HepG2 (cell line): ENCODE results near the gene CAPZB. TPM values are rescaled to one million over a fixed set of nuclear protein-coding genes. Genes with fewer than 3 reads are reported as not detected.

ENCODE experiments used
- ATAC-seq: fragments of 200-7000 bp; cut with Tn5 transposase; 3 replicates; pipeline ENCODE4 v1.9.1; 2020; ENCODE audit warnings: mild to moderate bottlenecking, moderate library complexity
- BruUV-seq: library from RNA; stranded (reverse); fragments of 400-500 nt; replicated peaks from 2 replicates; lab custom pipeline; 2021; lab: Mats Ljungman, UMichigan
- CTCF ChIA-PET: fragments of 300-600 bp; formaldehyde crosslinking; extraction: SDS; loops from one replicate; lab custom pipeline; 2021; ENCODE audit warnings: low total read pairs, inconsistent platforms, low intra/inter-chr PET ratio; lab: Yijun Ruan, JAX
- POLR2A ChIA-PET: fragments of 350-600 bp; sonication (Branson Sonifier 250); formaldehyde crosslinking; loops from one replicate; lab custom pipeline; 2020; ENCODE audit warnings: antibody characterized with exemption, inconsistent platforms; lab: Yijun Ruan, JAX
- DNase-seq: peaks from one replicate; pipeline ENCODE4 v3.0.0-alpha.2; 2015; ENCODE audit warnings: low spot score
- FAIRE-seq: peaks from 3 replicates; lab custom pipeline; 2011; peaks lifted over from hg19 to GRCh38; lab: Jason Lieb, UNC
- H2AFZ ChIP-seq: one replicate; pipeline ENCODE4 v1.6.1; 2011; ENCODE audit warnings: low read length, inconsistent platforms
- H3K27ac ChIP-seq: fragments of 300-600 bp; 3 replicates; pipeline ENCODE4 v1.8.0; 2011; ENCODE audit warnings: mixed run types, mild to moderate bottlenecking, mixed read lengths, low read length, inconsistent platforms; ENCODE audit not compliant: insufficient read depth; ENCODE audit errors: extremely low read length
- H3K27me3 ChIP-seq, 2 experiments: fragments of 200-600 bp in 1 of 2; 2 replicates in 1 of 2; 3 replicates in 1 of 2; pipeline versions ENCODE4 v1.6.0 to v1.8.0; 2011; ENCODE audit warnings: low read length in 2 of 2, mild to moderate bottlenecking in 2 of 2, moderate library complexity in 2 of 2, inconsistent platforms in 1 of 2; ENCODE audit not compliant: insufficient read depth in 2 of 2, control insufficient read depth in 1 of 2
- H3K36me3 ChIP-seq, 2 experiments: fragments of 200-600 bp in 1 of 2; replicated peaks in 1 of 2; 2 replicates in 1 of 2; 3 replicates in 1 of 2; pipeline versions ENCODE4 v1.5.1 to v1.8.0; 2011; ENCODE audit warnings: low read length in 2 of 2, inconsistent platforms in 1 of 2; ENCODE audit not compliant: insufficient read depth in 2 of 2, control insufficient read depth in 1 of 2
- H3K4me1 ChIP-seq: 2 replicates; pipeline ENCODE4 v1.5.1; 2012; ENCODE audit warnings: low read length, inconsistent platforms; ENCODE audit not compliant: insufficient read depth
- H3K4me2 ChIP-seq: 2 replicates; pipeline ENCODE4 v1.6.0; 2011; ENCODE audit warnings: low read depth, low read length, inconsistent platforms
- H3K4me3 ChIP-seq, 3 experiments: fragments of 200-600 bp in 1 of 3; sonication (generic), shearing (Covaris generic) in 1 of 3; replicated peaks in 1 of 3; 2 replicates each; pipeline ENCODE4 v1.5.1; 2011 to 2016; ENCODE audit warnings: low read length in 3 of 3, inconsistent platforms in 2 of 3, low read depth in 2 of 3, mild to moderate bottlenecking in 2 of 3, control low read depth in 1 of 3, mixed read lengths in 1 of 3; ENCODE audit not compliant: insufficient read depth in 1 of 3
- H3K79me2 ChIP-seq: one replicate; pipeline ENCODE4 v1.6.1; 2011; ENCODE audit warnings: low read length, inconsistent platforms; ENCODE audit not compliant: insufficient read depth
- H3K9ac ChIP-seq: 2 replicates; pipeline ENCODE4 v1.6.0; 2011; ENCODE audit warnings: mild to moderate bottlenecking, low read depth, low read length, inconsistent platforms; ENCODE audit not compliant: insufficient read depth
- H3K9me3 ChIP-seq: 2 replicates; pipeline ENCODE4 v1.5.1; 2012; ENCODE audit warnings: mild to moderate bottlenecking, low read length
- H4K20me1 ChIP-seq: 2 replicates; pipeline ENCODE4 v1.6.0; 2011; ENCODE audit warnings: inconsistent platforms, mild to moderate bottlenecking, low read length, moderate library complexity; ENCODE audit not compliant: insufficient read depth
- AGO2 ChIP-seq: fragments of 200-400 bp; formaldehyde crosslinking; optimal IDR thresholded peaks from 2 replicates; pipeline ENCODE3; 2017; ENCODE audit warnings: mild to moderate bottlenecking, low read depth, low read length, moderate library complexity
- CBX1 ChIP-seq: IDR thresholded peaks from one replicate; pipeline ENCODE4 v1.6.1; 2016; ENCODE audit warnings: antibody characterized with exemption, low read depth
- FOXO1 ChIP-seq: sonication (generic); formaldehyde crosslinking; IDR thresholded peaks from 2 replicates; pipeline ENCODE4 v1.4.0; 2020; ENCODE audit warnings: missing genetic modification reagents
- POLR2G ChIP-seq: fragments of 200-400 bp; formaldehyde crosslinking; IDR thresholded peaks from 2 replicates; pipeline ENCODE4 v1.6.1; 2018; ENCODE audit warnings: mild to moderate bottlenecking, low read depth, low read length, moderate library complexity
- RBFOX2 ChIP-seq: fragments of 200-400 bp; formaldehyde crosslinking; IDR thresholded peaks from 2 replicates; pipeline ENCODE4 v1.6.1; 2017; ENCODE audit warnings: low read depth, mild to moderate bottlenecking, low read length
- SOX6 ChIP-seq, 2 experiments: fragments of 450-650 bp in 1 of 2; sonication (generic) in 1 of 2; formaldehyde crosslinking in 1 of 2; IDR thresholded peaks; 2 replicates each; pipeline versions ENCODE4 v1.4.0 to v1.6.1; 2017 to 2020; ENCODE audit warnings: antibody characterized with exemption in 1 of 2, mild to moderate bottlenecking in 1 of 2, missing genetic modification reagents in 1 of 2
- TBX2 ChIP-seq: sonication (generic); formaldehyde crosslinking; IDR thresholded peaks from 2 replicates; pipeline ENCODE4 v1.5.0; 2020; ENCODE audit warnings: missing genetic modification reagents, mild to moderate bottlenecking, borderline replicate concordance
- ZMAT3 ChIP-seq: sonication (generic); formaldehyde crosslinking; conservative IDR thresholded peaks from 2 replicates; pipeline ENCODE4 v1.7.0; 2021; ENCODE audit warnings: missing genetic modification reagents
- ZNF549 ChIP-seq: sonication (generic); formaldehyde crosslinking; IDR thresholded peaks from 2 replicates; pipeline ENCODE4 v1.5.0; 2020; ENCODE audit warnings: missing genetic modification reagents
- ZNF768 ChIP-seq: sonication (generic); formaldehyde crosslinking; IDR thresholded peaks from 2 replicates; pipeline ENCODE4 v1.4.0; 2020; ENCODE audit warnings: missing genetic modification reagents
- WGBS: methylation state at CpG from one replicate; pipeline ENCODE4 v1.1.6; 2017; ENCODE audit warnings: low lambda C conversion rate; 5-methylcytosine and 5-hydroxymethylcytosine counted together
- in situ Hi-C: cut with HindIII; loops from 2 replicates; pipeline ENCODE4 v1.10.0; 2017; ENCODE audit warnings: low pct_unique_long_range_greater_than_20kb; ENCODE audit not compliant: extremely low pct_ligation_motif_present
- intact Hi-C: fragments of 100-400 bp; cut with micrococcal nuclease; formaldehyde crosslinking; loops from one replicate; pipeline ENCODE4 v1.10.0; 2022; ENCODE audit not compliant: unreplicated experiment
- polyA plus RNA-seq, 8 experiments: library from polyadenylated mRNA; depleted of rRNA in 3 of 8; stranded (reverse) in 7 of 8; unstranded in 1 of 8; fragments of >200 nt; fragmentation: Illumina TruSeq in 4 of 8; extraction: Trizol in 4 of 8; gene quantifications; 2 replicates each; pipeline versions ENCODE4 v1.2.1 to v1.2.3, GENCODE V29; 2011 to 2016; ENCODE audit warnings: low read depth in 4 of 8, missing spikeins in 1 of 8, mixed read lengths in 1 of 8; ENCODE audit not compliant: insufficient read depth in 1 of 8
- total RNA-seq, 5 experiments: library from RNA; depleted of rRNA; stranded (reverse); fragments of >200 nt; fragmentation: Illumina TruSeq; extraction: Trizol; gene quantifications; 2 replicates each; pipeline ENCODE4 v1.2.3, GENCODE V29; 2016; ENCODE audit warnings: low read depth in 1 of 5
- TF ChIP-seq, protein P1 (sequence below): sonication (generic); formaldehyde crosslinking; IDR thresholded peaks from 2 replicates; pipeline ENCODE4 v1.5.1; 2020; ENCODE audit warnings: mild to moderate bottlenecking, missing genetic modification reagents, moderate library complexity

The CAPZB gene
- total and polyA plus RNA-seq, 2 of the 13 experiments (the other 11 are each of a cell fraction or from before 2014, with no cell fraction given), result 58.9 to 76.9 TPM

DNA sequence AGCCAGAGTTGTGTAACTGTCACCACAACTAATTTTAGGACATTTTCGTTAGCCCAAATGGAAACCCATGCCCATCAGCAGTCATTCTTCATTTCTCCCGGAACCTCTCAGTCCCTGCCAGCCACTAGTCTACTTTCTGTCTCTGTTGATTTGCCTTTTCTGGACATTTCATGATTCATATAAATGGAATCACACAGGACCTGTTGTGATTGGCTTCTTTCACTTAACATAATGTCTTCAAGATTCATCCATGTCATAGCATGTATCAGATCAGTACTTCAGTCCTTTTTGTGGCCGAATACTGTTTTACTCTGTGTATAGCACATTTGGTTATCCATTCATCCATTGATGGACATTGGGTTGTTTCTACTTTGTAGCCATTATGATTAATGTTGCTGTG, 166.1 kb downstream of the CAPZB start:
- Histone ChIP-seq H3K79me2 (no peaks in the 10 kb centered on the region), H3K36me3 (peaks cover 5 to 33% of the 10 kb centered on the region in 2 experiments; a peak in 3 of 5 replicates), H2AFZ (no peak overlapping the region), H3K4me2 (no peak overlapping the region), H4K20me1 (no peaks in the 10 kb centered on the region), H3K4me1 (peaks cover 20% of the 10 kb centered on the region), H3K9ac (no peak overlapping the region), H3K27ac (no peak overlapping the region), H3K4me3 (no peak overlapping the region), H3K9me3 (no peaks in the 10 kb centered on the region), H3K27me3 (no peaks in the 10 kb centered on the region)
- DNase-seq, result no peak
- intact Hi-C loops (no loop called here), in situ Hi-C loops (no loop called here)
- BruUV-seq, result no TSS peak
- TF ChIP-seq SOX6 (IDR thresholded peaks at IDR 0.05) (no peak), SOX6 (CRISPR knock-in tag; IDR thresholded peaks at IDR 0.05) (no peak), CBX1 (no peak), FOXO1 (no peak), ZMAT3 (CRISPR knock-in tag) (no peak), ZNF549 (CRISPR knock-in tag) (no peak)
- CTCF ChIA-PET, result no interaction called here
- ATAC-seq, result no peak
- 94% methylated on average over 3 of the region's 3 CpGs for WGBS
- no peak for FAIRE-seq
- POLR2A ChIA-PET, result no interaction called here

DNA sequence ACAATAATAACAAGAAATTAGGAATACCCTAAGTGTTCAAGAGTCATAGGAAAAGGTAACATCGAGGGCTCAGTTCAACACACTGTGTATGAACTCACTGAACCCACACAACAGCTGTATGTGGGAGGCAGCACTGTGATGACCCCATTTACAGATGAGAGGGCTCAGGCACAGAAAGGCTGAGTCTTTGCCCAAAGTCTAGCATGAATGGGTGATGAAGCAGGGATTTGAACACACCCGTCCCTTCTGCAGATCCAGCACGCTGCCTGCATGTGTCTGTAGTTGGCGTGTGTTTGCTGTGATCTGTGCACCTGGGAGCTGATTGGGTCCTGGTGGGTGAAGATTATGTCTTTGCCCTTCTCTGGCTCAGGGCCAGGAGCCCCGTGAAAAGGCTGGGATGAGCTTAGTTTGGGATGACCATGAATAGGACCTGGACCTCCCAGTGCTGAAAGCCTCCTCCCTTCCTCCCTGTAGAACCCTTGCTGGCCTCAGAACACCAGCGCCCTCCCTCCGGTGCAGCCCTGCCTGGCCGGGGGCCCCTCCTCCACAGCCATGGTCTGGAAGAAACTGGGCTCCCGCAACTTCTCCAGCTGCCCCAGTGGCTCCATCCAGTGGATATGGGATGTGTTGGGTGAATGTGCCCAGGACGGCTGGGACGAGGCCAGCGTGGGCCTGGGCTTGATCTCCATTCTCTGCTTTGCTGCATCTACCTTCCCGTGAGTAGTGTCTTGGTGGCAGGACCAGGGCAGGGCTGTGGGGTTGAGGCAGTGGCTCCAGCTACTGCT, 168.0 kb downstream of the CAPZB start:
- Histone ChIP-seq H2AFZ (no peak overlapping the region), H3K36me3 (peaks cover 5 to 27% of the 10 kb centered on the region in 2 experiments; a peak in 3 of 5 replicates), H3K79me2 (peaks cover 11% of the 10 kb centered on the region), H3K4me1 (peaks cover 36% of the 10 kb centered on the region), H3K27ac (no peak overlapping the region), H3K4me2 (no peak overlapping the region), H4K20me1 (no peaks in the 10 kb centered on the region), H3K9ac (no peak overlapping the region), H3K4me3 (no peak overlapping the region), H3K27me3 (no peaks in the 10 kb centered on the region), H3K9me3 (no peaks in the 10 kb centered on the region)
- no peak for ATAC-seq
- POLR2A ChIA-PET, result interaction anchor here (0.5 kb wide), 1 partner anchor 257 kb away, joined by 3 read pairs; no protein-coding TSS in a partner anchor
- peak; percentile 78 for TF ChIP-seq AGO2
- no peak for TF ChIP-seq TBX2 (CRISPR knock-in tag)
- TF ChIP-seq ZNF768, result no peak
- TF ChIP-seq POLR2G, result peak; percentile 30; the same call in 1 of the 2 replicates
- 0 out of 2 replicates have a peak, but pooled peaks have one; percentile 24 for TF ChIP-seq RBFOX2
- TF ChIP-seq, protein P1, sequence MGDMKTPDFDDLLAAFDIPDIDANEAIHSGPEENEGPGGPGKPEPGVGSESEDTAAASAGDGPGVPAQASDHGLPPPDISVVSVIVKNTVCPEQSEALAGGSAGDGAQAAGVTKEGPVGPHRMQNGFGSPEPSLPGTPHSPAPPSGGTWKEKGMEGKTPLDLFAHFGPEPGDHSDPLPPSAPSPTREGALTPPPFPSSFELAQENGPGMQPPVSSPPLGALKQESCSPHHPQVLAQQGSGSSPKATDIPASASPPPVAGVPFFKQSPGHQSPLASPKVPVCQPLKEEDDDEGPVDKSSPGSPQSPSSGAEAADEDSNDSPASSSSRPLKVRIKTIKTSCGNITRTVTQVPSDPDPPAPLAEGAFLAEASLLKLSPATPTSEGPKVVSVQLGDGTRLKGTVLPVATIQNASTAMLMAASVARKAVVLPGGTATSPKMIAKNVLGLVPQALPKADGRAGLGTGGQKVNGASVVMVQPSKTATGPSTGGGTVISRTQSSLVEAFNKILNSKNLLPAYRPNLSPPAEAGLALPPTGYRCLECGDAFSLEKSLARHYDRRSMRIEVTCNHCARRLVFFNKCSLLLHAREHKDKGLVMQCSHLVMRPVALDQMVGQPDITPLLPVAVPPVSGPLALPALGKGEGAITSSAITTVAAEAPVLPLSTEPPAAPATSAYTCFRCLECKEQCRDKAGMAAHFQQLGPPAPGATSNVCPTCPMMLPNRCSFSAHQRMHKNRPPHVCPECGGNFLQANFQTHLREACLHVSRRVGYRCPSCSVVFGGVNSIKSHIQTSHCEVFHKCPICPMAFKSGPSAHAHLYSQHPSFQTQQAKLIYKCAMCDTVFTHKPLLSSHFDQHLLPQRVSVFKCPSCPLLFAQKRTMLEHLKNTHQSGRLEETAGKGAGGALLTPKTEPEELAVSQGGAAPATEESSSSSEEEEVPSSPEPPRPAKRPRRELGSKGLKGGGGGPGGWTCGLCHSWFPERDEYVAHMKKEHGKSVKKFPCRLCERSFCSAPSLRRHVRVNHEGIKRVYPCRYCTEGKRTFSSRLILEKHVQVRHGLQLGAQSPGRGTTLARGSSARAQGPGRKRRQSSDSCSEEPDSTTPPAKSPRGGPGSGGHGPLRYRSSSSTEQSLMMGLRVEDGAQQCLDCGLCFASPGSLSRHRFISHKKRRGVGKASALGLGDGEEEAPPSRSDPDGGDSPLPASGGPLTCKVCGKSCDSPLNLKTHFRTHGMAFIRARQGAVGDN (CRISPR knock-in tag), result peak; percentile 18; the same call in 1 of the 2 replicates
- intact Hi-C loops (no loop called here), in situ Hi-C loops (no loop called here)
- WGBS, result 86% methylated on average over 6 of the region's 13 CpGs
- no peak for FAIRE-seq
- DNase-seq, result no peak
- no TSS peak for BruUV-seq
- CTCF ChIA-PET, result no interaction called here
